GM19043 (cell line): ENCODE data around the gene FADD.

ENCODE experiments used
- ATAC-seq: cut with Tn5 transposase; IDR thresholded peaks from one replicate; pipeline ENCODE4 v1.9.1; 2021; ENCODE audit warnings: low read depth; ENCODE audit not compliant: unreplicated experiment

FADD gene

GRCh38 chr11:70230840-70231710 is 28.0 kb downstream of the FADD start:
- no peak for ATAC-seq

GRCh38 chr11:70233034-70233433 is 29.9 kb downstream of the FADD start:
- ATAC-seq: no peak

GRCh38 chr11:70233511-70233934 is 30.4 kb downstream of the FADD start:
- no peak for ATAC-seq

GRCh38 chr11:70233962-70234361 is 30.9 kb downstream of the FADD start:
- no peak for ATAC-seq

- no peak for ATAC-seq
These were observed 37.2 kb downstream of the FADD start for GRCh38 chr11:70240337-70240736.

GRCh38 chr11:70241709-70242108 is 38.6 kb downstream of the FADD start:
- ATAC-seq: no peak

- ATAC-seq: no peak
These were observed 39.8 kb downstream of the FADD start for GRCh38 chr11:70242885-70243284.

- ATAC-seq: no peak
These were observed 41.0 kb downstream of the FADD start for GRCh38 chr11:70243912-70244652.

- ATAC-seq: no peak
These were observed 41.6 kb downstream of the FADD start for GRCh38 chr11:70244698-70245097.

- no peak for ATAC-seq
These were observed 43.1 kb downstream of the FADD start for GRCh38 chr11:70246196-70246595.

- ATAC-seq: no peak
These were observed 44.1 kb downstream of the FADD start for GRCh38 chr11:70247042-70247709.

- no peak for ATAC-seq
These were observed 44.6 kb downstream of the FADD start for GRCh38 chr11:70247710-70248072.

GRCh38 chr11:70250876-70251658 is 48.0 kb downstream of the FADD start:
- ATAC-seq: no peak

GRCh38 chr11:70251659-70252321 is 48.7 kb downstream of the FADD start:
- no peak for ATAC-seq

- ATAC-seq: peak; percentile 53
These were observed 49.7 kb downstream of the FADD start for GRCh38 chr11:70252844-70253243.

- ATAC-seq: no peak
These were observed 52.5 kb downstream of the FADD start for GRCh38 chr11:70255477-70256116.
